Caco-2 (cell line): ENCODE measurements around the gene SHOC2. TPM values are rescaled to one million over a fixed set of nuclear protein-coding genes. Genes with fewer than 3 reads are reported as not detected.

Source experiments
- BruUV-seq: library from RNA; stranded (reverse); fragments of 400-500 nt; replicated peaks from 2 replicates; lab custom pipeline; 2021; lab: Mats Ljungman, UMichigan
- CTCF ChIA-PET: fragments of 300-600 bp; sonication (Branson Sonifier 250); formaldehyde crosslinking; loops from one replicate; lab custom pipeline; 2022; ENCODE audit warnings: antibody characterized with exemption; lab: Charles Lee
- POLR2A ChIA-PET: fragments of 300-600 bp; sonication (Branson Sonifier 250); formaldehyde crosslinking; loops from one replicate; lab custom pipeline; 2022; ENCODE audit warnings: antibody characterized with exemption; lab: Charles Lee
- DNase-seq, 2 experiments: peaks; one replicate each; pipeline versions ENCODE4 v3.0.0 to v3.0.0-alpha.2; 2020 to 2022
- H3K27me3 ChIP-seq: replicated peaks from 2 replicates; pipeline ENCODE4 v1.6.0; 2011; ENCODE audit warnings: low read length; ENCODE audit not compliant: control insufficient read depth, insufficient read depth
- H3K36me3 ChIP-seq: 2 replicates; pipeline ENCODE4 v1.5.1; 2011; ENCODE audit warnings: low read length; ENCODE audit not compliant: control insufficient read depth, insufficient read depth
- H3K4me1 ChIP-seq: fragments of 250-450 bp; sonication (Bioruptor Pico); 2 replicates; pipeline ENCODE4 v1.5.1; 2020; ENCODE audit warnings: mild to moderate bottlenecking
- H3K4me3 ChIP-seq: 2 replicates; pipeline ENCODE4 v1.5.1; 2011; ENCODE audit warnings: low read depth, mild to moderate bottlenecking, control low read depth, low read length
- H3K9me3 ChIP-seq: fragments of 250-450 bp; sonication (Bioruptor Pico); 2 replicates; pipeline ENCODE4 v1.5.1; 2020; ENCODE audit warnings: mild to moderate bottlenecking, moderate library complexity
- H3K27ac Mint-ChIP-seq: one replicate; pipeline ENCODE4 v1.8.0; 2022; ENCODE audit warnings: mixed read lengths; ENCODE audit not compliant: unreplicated experiment
- H3K27me3 Mint-ChIP-seq: one replicate; pipeline ENCODE4 v1.8.0; 2022; ENCODE audit warnings: mixed read lengths; ENCODE audit not compliant: insufficient read depth, unreplicated experiment
- H3K36me3 Mint-ChIP-seq: one replicate; pipeline ENCODE4 v1.8.0; 2022; ENCODE audit warnings: mild to moderate bottlenecking, mixed read lengths; ENCODE audit not compliant: insufficient read depth, unreplicated experiment
- H3K4me1 Mint-ChIP-seq: one replicate; pipeline ENCODE4 v1.8.0; 2022; ENCODE audit warnings: low read depth, mixed read lengths; ENCODE audit not compliant: unreplicated experiment
- H3K4me3 Mint-ChIP-seq: one replicate; pipeline ENCODE4 v1.8.0; 2022; ENCODE audit warnings: mild to moderate bottlenecking, moderate library complexity, mixed read lengths; ENCODE audit not compliant: unreplicated experiment
- H3K9me3 Mint-ChIP-seq: one replicate; pipeline ENCODE4 v1.8.0; 2022; ENCODE audit warnings: mixed read lengths; ENCODE audit not compliant: unreplicated experiment
- CTCF ChIP-seq, 2 experiments: fragments of 200-600 bp in 1 of 2; IDR thresholded peaks; 1 replicate in 1 of 2; 2 replicates in 1 of 2; pipeline versions ENCODE4 v1.5.1 to v1.8.0; 2011 to 2022; ENCODE audit warnings: antibody characterized with exemption in 1 of 2, control low read depth in 1 of 2, inconsistent platforms in 1 of 2, low read depth in 1 of 2, low read length in 1 of 2, mild to moderate bottlenecking in 1 of 2, moderate library complexity in 1 of 2; ENCODE audit not compliant: insufficient read depth in 1 of 2, severe bottlenecking in 1 of 2, unreplicated experiment in 1 of 2
- intact Hi-C: fragments of 100-400 bp; cut with micrococcal nuclease; formaldehyde crosslinking; loops from one replicate; pipeline ENCODE4 v1.10.0; 2022; ENCODE audit not compliant: unreplicated experiment
- total RNA-seq: library from RNA; stranded (reverse); gene quantifications from 2 replicates; pipeline ENCODE4 v1.2.3, GENCODE V29; 2022

Gene SHOC2
- total RNA-seq, 1 experiment from 2014 or later = 38.5 TPM

- peaks cover 12% of the 10 kb centered on the region; the same call in 1 of the 2 replicates for H3K4me1 ChIP-seq
- H3K9me3 ChIP-seq = no peaks in the 10 kb centered on the region
- H3K27me3 ChIP-seq = no peaks in the 10 kb centered on the region
- ChIA-PET POLR2A (no interaction called here), CTCF (no interaction called here)
- peak; percentile 56 to 59 for DNase-seq
- H3K27ac Mint-ChIP-seq = peak overlapping the region; percentile 100
- TF ChIP-seq CTCF (IDR thresholded peaks at IDR 0.05; ENCODE audit: insufficient read depth in 1 of 2, low read depth in 1 of 2, low read length in 1 of 2, severe bottlenecking in 1 of 2, unreplicated experiment in 1 of 2) = no peak
- H3K36me3 ChIP-seq = no peaks in the 10 kb centered on the region
- intact Hi-C loops = loop anchor here (1.0 to 10.0 kb wide), 4 partner anchors 49 to 615 kb away; partner anchors contain the start of genes PDCD4 and SMNDC1
- H3K4me3 Mint-ChIP-seq = peak overlapping the region; percentile 79
- H3K4me3 ChIP-seq = peak overlapping the region; percentile 83
- H3K4me1 Mint-ChIP-seq = peaks cover 21% of the 10 kb centered on the region
- BruUV-seq = no TSS peak
- H3K27me3 Mint-ChIP-seq = no peaks in the 10 kb centered on the region
- H3K36me3 Mint-ChIP-seq = peaks cover 13% of the 10 kb centered on the region
- no peaks in the 10 kb centered on the region for H3K9me3 Mint-ChIP-seq
These were observed 822 bp downstream of the SHOC2 start for GRCh38 chr10:110919971-110920881.

- Mint-ChIP-seq H3K27me3 (no peaks in the 10 kb centered on the region), H3K4me3 (no peak overlapping the region), H3K36me3 (peaks cover 2% of the 10 kb centered on the region), H3K9me3 (no peaks in the 10 kb centered on the region), H3K27ac (peak overlapping the region; percentile 50), H3K4me1 (peaks cover 7% of the 10 kb centered on the region)
- intact Hi-C loops = no loop called here
- Histone ChIP-seq H3K36me3 (no peaks in the 10 kb centered on the region), H3K4me3 (no peak overlapping the region), H3K9me3 (no peaks in the 10 kb centered on the region), H3K4me1 (peaks cover 7% of the 10 kb centered on the region; the same call in 1 of the 2 replicates), H3K27me3 (no peaks in the 10 kb centered on the region)
- no peak for DNase-seq
- TF ChIP-seq CTCF (IDR thresholded peaks at IDR 0.05; ENCODE audit: insufficient read depth in 1 of 2, low read depth in 1 of 2, low read length in 1 of 2, severe bottlenecking in 1 of 2, unreplicated experiment in 1 of 2) = no peak
- POLR2A ChIA-PET = no interaction called here
- CTCF ChIA-PET = no interaction called here
- no TSS peak for BruUV-seq
These were observed 4.6 kb downstream of the SHOC2 start for GRCh38 chr10:110923856-110924493.

- no peaks in the 10 kb centered on the region for H3K36me3 ChIP-seq
- peaks cover 7% of the 10 kb centered on the region for H3K4me1 Mint-ChIP-seq
- no peaks in the 10 kb centered on the region for H3K9me3 ChIP-seq
- no peak for TF ChIP-seq CTCF (IDR thresholded peaks at IDR 0.05; ENCODE audit: insufficient read depth in 1 of 2, low read depth in 1 of 2, low read length in 1 of 2, severe bottlenecking in 1 of 2, unreplicated experiment in 1 of 2)
- H3K27ac Mint-ChIP-seq = no peak overlapping the region
- ChIA-PET CTCF (no interaction called here), POLR2A (no interaction called here)
- H3K9me3 Mint-ChIP-seq = no peaks in the 10 kb centered on the region
- peaks cover 2% of the 10 kb centered on the region; the same call in 1 of the 2 replicates for H3K4me1 ChIP-seq
- intact Hi-C loops = no loop called here
- H3K36me3 Mint-ChIP-seq = no peaks in the 10 kb centered on the region
- no peaks in the 10 kb centered on the region for H3K27me3 Mint-ChIP-seq
- BruUV-seq = no TSS peak
- no peak overlapping the region for H3K4me3 Mint-ChIP-seq
- no peak for DNase-seq
- H3K27me3 ChIP-seq = no peaks in the 10 kb centered on the region
- H3K4me3 ChIP-seq = no peak overlapping the region
These were observed 8.1 kb downstream of the SHOC2 start for GRCh38 chr10:110927461-110927860.
